NCI-H510A treated with DMSO at 0.1 percent for 48 hours (cell line): Measurements from ENCODE around the gene ATXN7.
A peak's percentile ranks its signal among the peaks of the same experiment; 100 is the strongest.

Experiments used
- DNase-seq: peaks from one replicate; lab custom pipeline; 2025; lab: John Stamatoyannopoulos, UW

The ATXN7 gene

DNA sequence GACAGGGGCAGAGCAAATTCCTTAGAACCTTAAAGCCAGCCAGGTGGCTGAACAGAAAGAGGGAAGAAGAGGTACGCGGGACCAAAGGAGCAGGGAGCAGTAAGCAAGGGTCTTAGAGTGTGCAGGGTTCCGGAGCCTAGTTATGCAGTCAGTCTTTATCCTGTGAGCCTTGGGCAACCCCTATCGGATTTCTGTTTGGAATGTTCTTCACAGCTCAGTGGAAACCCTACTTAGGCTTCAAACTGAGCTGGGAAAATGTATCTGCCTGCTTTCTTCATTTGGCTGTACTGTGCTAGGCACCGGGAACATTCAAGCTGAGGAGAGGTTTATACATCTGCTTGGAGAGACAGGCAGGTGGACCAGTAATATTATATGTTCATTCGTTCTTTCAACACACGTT lies 122.5 kb downstream of the ATXN7 start:
- no peak for DNase-seq

DNA sequence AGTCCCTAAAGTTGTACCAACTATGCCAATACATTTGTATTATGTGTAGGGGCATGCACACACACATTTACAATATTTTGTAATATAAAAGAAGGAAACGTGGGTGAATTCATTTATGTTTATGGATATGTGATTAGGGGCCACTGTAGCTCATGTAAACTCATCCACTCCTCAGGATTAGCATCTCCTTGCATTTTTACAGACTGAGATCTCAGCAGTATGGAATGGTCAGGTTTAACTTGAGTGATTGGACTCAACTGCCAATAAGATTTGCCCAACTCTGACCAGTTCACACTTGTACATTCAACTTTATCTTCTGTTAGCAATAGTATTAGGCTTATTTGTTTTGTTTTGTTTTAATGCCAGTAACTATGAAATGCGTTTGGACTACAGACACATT lies 123.2 kb downstream of the ATXN7 start:
- DNase-seq, result no peak

DNA sequence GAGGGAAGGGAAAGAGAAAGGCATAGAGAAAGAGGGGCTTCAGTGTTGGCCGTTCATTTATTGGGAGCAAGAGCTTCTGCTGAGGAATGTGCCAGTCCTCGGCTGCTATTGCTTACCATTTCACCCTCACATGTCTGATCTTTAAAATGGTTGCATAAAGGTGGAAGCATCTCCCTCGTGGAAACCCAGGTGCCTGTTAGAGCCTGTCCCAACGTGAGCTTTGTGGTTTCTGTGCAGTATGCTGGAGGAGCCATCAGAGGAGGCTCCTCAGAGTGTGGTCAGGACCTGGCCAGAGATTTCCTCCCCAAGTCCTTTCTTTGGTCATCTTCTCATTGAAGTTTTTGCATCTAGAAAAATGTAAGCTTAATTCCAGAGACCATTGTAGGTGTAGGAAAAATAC lies 125.3 kb downstream of the ATXN7 start:
- DNase-seq, result no peak

GRCh38 chr3:63990204-63990603 lies 126.5 kb downstream of the ATXN7 start:
- DNase-seq, result no peak

- DNase-seq, result no peak
Measured at GRCh38 chr3:63990733-63991132, 127.1 kb downstream of the ATXN7 start.

- no peak for DNase-seq
Measured at GRCh38 chr3:63991666-63992065, 128.0 kb downstream of the ATXN7 start.

DNA sequence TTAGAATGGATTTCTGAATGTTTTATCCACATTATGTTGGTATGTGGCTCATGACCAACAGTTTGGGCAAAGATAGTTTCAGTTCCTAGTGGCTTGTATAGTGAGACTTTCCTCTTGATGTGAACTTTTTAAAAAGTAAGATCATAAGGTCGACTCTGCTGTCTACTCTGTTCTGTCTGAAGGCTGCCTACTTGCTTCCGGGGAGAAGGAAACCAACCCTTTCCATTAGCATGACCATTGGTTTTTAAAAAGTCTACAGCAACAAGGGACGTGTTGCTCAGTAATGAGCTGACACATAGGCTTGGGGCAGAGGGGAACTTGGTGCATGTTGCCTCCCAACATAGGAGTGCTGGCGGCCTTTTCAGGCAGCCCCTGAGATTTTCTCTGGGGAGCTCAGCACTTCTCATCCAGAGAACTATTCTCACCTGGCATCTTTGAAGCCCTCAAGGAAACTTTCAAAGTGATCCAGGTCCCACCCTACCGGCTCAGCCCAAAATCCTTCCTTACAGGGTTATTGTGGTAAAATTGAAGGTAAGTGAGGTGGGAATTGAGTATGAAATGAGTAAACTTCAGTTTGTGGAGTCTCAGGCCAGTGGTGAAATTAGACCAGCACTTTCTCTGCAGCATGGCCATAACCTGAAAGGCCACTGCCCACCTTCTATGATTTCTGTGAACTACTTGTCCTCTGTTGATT lies 129.0 kb downstream of the ATXN7 start:
- DNase-seq, result no peak

DNA sequence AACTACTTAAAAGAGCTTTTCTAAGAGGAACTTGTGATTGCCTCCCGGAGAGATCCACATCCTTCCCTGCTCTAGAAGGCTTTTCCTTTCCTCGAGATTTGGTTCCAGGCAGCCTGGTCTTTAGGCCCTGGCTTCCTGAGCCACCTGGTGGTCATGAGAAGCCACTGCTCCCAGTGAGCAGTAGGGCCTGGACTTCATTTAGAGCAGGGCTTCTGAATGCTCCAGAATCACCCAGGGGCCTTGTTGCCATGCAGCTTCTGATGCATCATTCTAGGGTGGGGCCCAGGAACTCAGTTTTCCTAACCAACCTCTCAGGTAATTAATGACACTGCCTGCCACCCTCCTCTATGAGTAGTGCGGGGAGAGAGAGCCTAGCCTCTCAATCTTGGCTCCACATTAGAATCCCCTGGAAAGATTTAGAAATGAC lies 130.0 kb downstream of the ATXN7 start:
- peak; percentile 17 for DNase-seq

DNA sequence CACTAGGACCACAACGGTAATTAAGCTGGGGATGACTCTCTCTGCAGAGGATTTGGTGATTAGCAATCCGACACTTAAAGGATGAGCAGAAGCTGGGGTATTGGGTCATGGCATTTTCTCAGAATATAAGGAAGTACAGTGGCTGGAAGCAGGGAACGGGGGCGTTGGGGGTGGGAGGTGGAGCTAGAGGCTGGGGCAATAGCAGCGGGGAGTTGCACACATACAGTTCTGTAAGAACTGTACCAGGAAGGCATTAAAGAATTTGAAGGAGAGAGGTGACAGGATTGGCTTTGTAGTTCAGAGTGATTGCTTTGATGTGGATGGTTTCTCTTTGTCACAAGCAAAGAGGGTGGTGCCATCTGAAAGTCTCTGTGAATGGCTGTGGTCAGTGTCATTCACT lies 131.4 kb downstream of the ATXN7 start:
- no peak for DNase-seq

DNA sequence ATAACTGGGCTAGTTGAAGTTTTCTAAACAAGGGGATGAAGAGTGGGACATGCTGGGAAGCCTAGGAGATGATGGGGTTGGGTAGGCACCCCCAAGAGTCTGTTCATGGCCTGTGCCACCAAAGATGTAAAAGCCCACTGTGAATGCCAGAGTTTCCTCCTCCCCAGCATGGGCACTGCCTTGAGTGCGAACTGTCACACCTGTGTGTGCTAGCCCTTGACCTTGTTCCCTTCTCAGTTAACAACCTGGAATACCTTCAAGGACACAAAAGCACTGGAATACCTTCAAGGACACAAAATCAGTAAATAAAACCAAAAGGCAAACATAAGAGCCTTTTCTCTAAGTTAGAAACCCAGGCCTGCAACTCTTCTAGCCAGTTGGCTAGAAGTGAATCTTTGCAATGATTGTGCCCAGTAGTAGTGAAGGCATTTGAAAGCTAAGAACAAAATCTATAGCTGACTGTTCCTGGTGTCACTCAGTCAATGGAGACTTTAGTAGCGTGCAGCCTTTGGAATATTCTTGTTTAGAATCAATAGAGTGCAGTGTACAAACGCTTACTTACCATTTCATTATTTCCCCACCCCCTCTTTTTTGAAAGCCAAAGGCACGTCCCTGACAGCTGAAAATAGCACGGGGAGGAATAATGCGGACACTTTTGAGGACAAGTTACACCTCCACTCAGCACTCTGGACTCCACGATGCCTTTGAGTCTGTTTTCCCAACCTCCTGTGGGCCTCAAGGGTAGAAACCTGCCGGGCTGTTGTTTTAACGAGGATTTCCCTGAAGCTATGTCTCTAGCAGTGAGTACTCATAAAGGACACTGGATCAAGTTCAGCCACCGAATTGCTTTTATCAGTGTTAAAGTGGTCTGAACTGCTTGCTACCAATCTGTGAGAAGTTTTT lies 135.4 kb downstream of the ATXN7 start:
- no peak for DNase-seq

- no peak for DNase-seq
Measured at GRCh38 chr3:64000453-64001055, 136.9 kb downstream of the ATXN7 start.

- DNase-seq, result no peak
Measured at GRCh38 chr3:64002233-64002632, 138.6 kb downstream of the ATXN7 start.

- DNase-seq, result no peak
Measured at GRCh38 chr3:64003589-64003988, 139.9 kb downstream of the ATXN7 start.

GRCh38 chr3:64008017-64008416 lies 144.3 kb downstream of the ATXN7 start:
- DNase-seq, result no peak

DNA sequence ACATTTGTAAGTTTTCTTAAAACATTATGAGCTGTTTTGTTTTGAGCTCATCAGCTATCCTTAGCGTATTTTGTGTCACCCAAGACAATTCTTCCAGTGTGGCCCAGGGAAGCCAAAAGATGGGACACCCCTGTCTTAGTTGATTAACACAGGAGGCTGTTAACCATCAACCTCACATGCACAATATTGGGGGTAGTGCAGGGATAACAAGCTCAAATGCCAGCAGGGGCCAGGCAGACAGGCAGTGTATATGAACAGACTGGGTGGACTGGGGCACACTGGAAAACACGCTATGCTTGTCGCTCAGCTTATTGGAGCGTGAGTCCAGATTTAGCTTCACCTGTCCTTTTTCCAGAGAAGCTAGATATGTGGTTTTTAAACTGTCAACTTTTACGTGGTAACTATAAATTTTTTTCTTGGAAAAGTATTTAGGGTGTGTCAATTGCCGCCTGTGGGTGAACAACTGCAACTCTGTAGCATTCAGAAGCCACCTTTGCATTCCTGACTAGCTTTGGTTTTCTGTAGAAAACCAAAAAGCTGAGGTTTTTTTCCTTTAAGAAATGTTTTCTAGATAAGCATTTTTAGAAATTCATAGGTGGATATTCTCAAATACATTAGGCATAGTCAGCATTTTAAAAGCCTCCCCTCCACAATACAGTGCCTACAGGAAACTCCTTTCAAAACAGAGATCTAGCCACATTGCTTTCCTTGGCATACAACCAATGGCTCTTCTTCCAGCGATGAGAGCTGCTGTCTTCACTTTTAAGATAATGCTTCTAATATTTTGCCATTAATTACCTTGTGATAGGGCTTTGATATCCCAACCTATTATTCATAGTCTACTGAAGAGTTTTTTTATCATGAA lies 145.1 kb downstream of the ATXN7 start:
- DNase-seq, result no peak

DNA sequence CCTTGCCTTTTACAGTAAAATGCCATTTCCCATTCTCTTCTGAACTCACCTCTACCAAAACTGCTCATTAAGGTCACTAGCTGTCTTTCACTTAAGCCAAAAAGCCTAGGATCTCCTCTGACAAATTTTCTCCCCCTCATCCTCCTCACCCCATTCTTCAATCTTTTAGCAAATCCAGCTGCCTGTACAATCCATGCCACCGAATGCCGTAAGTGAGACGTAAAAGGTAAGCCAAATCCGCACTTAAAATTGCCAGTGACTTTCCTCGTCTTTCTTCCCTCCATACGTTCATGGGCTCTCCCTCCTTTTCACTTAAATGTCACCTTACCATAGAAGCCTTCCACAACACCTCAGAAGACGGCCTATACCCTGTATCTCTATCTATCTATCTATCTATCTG lies 145.9 kb downstream of the ATXN7 start:
- no peak for DNase-seq

- no peak for DNase-seq
Measured at GRCh38 chr3:64010199-64010598, 146.5 kb downstream of the ATXN7 start.

GRCh38 chr3:64011685-64012084 lies 148.0 kb downstream of the ATXN7 start:
- DNase-seq, result no peak

GRCh38 chr3:64016941-64017620 lies 153.4 kb downstream of the ATXN7 start:
- no peak for DNase-seq

- no peak for DNase-seq
Measured at GRCh38 chr3:64019271-64019670, 155.6 kb downstream of the ATXN7 start.

- DNase-seq, result no peak
Measured at GRCh38 chr3:64019879-64020278, 156.2 kb downstream of the ATXN7 start.
